ENCODE measurements around the gene HADHB. TPM values are rescaled to one million over a fixed set of nuclear protein-coding genes. Genes with fewer than 3 reads are reported as not detected.
A peak's percentile ranks its signal among the peaks of the same experiment; 100 is the strongest.

The HADHB gene
- total RNA-seq, 2 donors from 2014 or later, result 119 to 130 TPM

DNA sequence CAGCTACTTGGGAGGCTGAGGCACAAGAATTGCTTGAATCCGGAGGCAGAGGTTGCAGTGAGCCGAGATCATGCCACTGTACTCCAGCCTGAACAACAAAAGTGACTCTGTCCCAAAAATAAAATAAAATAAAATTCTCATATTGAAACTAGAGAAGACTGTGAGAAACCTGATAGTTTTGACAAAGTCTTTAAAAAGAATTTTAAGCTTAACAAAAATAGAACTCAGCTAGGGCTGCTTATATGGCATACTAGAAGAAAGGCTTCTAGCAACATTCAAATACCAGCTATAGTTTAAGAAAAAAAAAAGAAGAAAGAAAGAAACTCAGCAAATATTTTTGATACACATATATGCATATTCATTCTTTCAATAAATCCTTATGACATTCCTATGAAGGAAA lies 13.9 kb upstream of the HADHB start:
- Histone ChIP-seq H3K27ac (no peak overlapping the region), H3K4me1 (replicated peaks) (no peaks in the 10 kb centered on the region), H3K9me3 (no peaks in the 10 kb centered on the region), H3K27me3 (replicated peaks; ENCODE audit: insufficient read depth) (no peaks in the 10 kb centered on the region), H3K4me3 (no peak overlapping the region), H3K36me3 (peaks cover 3 to 6% of the 10 kb centered on the region in 2 donors)
- DNase-seq (ENCODE audit: low spot score), result no peak
- TF ChIP-seq, protein P1, sequence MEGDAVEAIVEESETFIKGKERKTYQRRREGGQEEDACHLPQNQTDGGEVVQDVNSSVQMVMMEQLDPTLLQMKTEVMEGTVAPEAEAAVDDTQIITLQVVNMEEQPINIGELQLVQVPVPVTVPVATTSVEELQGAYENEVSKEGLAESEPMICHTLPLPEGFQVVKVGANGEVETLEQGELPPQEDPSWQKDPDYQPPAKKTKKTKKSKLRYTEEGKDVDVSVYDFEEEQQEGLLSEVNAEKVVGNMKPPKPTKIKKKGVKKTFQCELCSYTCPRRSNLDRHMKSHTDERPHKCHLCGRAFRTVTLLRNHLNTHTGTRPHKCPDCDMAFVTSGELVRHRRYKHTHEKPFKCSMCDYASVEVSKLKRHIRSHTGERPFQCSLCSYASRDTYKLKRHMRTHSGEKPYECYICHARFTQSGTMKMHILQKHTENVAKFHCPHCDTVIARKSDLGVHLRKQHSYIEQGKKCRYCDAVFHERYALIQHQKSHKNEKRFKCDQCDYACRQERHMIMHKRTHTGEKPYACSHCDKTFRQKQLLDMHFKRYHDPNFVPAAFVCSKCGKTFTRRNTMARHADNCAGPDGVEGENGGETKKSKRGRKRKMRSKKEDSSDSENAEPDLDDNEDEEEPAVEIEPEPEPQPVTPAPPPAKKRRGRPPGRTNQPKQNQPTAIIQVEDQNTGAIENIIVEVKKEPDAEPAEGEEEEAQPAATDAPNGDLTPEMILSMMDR (IDR thresholded peaks at IDR 0.05), result no peak
- TF ChIP-seq POLR2AphosphoS5 (IDR thresholded peaks at IDR 0.05) (no peak), POLR2A (IDR thresholded peaks at IDR 0.05) (no peak)
- WGBS, result 98% methylated on average over 2 of the region's 2 CpGs
- intact Hi-C loops (cut with DNase I), result no loop called here

DNA sequence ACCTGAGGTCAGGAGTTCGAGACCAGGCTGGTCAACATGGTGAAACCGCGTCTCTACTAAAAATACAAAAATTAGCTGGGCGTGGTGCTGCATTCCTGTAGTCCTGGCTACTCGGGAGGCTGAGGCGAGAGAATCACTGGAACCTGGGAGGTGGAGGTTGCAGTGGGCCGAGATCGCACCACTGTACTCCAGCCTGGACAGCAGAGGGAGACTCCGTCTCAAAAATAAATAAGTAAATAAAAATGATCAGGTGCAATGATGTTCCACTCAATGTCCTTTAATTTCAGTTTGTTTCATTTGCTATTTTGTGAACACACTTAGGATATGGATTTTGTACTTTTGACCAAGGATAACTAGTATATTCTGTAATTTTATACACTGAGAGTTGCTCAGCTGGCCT lies 9.7 kb upstream of the HADHB start:
- intact Hi-C loops (cut with DNase I), result no loop called here
- no peak for DNase-seq (ENCODE audit: low spot score)
- WGBS, result 94% methylated on average over 9 of the region's 9 CpGs
- Histone ChIP-seq H3K4me3 (no peak overlapping the region), H3K4me1 (replicated peaks) (no peaks in the 10 kb centered on the region), H3K9me3 (no peaks in the 10 kb centered on the region), H3K36me3 (peaks cover 0 to 3% of the 10 kb centered on the region in 2 donors), H3K27ac (no peak overlapping the region), H3K27me3 (replicated peaks; ENCODE audit: insufficient read depth) (no peaks in the 10 kb centered on the region)
- TF ChIP-seq, protein P1 (IDR thresholded peaks at IDR 0.05), result peak in 3 of 4 experiments; percentile 14 to 49 (median 37)
- TF ChIP-seq POLR2AphosphoS5 (IDR thresholded peaks at IDR 0.05) (no peak), POLR2A (IDR thresholded peaks at IDR 0.05) (no peak)

DNA sequence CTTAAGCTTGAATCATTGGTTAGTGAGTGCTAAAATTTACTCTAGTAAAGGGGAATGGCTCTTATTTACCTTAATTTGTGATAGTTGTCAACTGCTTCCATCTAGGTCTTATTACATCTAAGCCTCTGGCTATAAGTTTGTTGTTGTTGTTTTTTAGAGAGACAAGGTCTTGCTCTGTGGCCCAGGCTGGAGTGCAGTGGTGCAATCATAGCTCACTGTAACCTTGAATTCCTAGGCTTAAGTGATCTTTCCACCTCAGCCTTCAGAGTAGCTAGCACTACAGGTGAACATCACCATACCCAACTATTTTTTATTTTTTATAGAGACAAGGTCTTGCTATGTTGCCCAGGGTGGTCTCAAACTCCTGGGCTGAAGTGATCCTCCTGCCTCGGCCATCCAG lies 6.9 kb upstream of the HADHB start:
- H3K4me3 ChIP-seq, result no peak overlapping the region
- H3K9me3 ChIP-seq, result no peaks in the 10 kb centered on the region
- peaks cover 0 to 3% of the 10 kb centered on the region in 2 donors for H3K36me3 ChIP-seq
- intact Hi-C loops (cut with DNase I), result no loop called here
- H3K27me3 ChIP-seq (replicated peaks; ENCODE audit: insufficient read depth), result no peaks in the 10 kb centered on the region
- WGBS, result 95% methylated on average over 1 of the region's 1 CpG
- no peak overlapping the region for H3K27ac ChIP-seq
- DNase-seq (ENCODE audit: low spot score), result no peak
- no peak for TF ChIP-seq POLR2A (IDR thresholded peaks at IDR 0.05)
- TF ChIP-seq, protein P1 (IDR thresholded peaks at IDR 0.05), result no peak
- no peak for TF ChIP-seq POLR2AphosphoS5 (IDR thresholded peaks at IDR 0.05)
- H3K4me1 ChIP-seq (replicated peaks), result no peaks in the 10 kb centered on the region

DNA sequence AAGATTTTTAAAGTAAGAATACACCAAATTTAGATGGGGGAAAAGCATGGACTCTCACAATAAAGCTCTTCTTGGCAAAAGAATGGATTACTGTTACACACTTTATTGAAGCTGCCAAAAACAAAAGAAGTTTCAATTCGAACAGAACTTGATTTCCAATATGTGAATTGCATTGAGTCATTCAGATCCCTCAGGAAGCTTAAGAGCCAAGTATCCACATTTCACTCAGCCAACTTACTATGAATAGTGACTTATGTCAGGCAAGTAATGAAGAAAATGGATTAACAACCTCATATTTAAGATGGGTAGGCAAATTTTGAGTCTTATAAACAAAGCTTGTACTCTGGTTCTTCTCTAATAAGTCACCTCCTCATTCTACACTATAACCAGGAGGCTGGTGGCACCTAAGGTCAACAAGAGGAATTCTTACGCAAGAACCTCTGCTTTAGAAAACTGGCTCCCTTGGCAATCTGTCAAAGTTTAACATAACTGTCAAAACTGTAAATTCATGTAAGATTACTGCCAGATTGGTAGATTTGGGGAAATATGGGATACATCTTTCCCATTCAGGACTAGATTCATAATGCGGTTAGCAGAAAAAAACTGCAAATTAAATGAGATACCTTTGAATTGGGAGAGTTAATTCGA lies 6.3 kb upstream of the HADHB start:
- H3K9me3 ChIP-seq, result no peaks in the 10 kb centered on the region
- no peaks in the 10 kb centered on the region for H3K27me3 ChIP-seq (replicated peaks; ENCODE audit: insufficient read depth)
- TF ChIP-seq POLR2AphosphoS5 (IDR thresholded peaks at IDR 0.05) (no peak), POLR2A (IDR thresholded peaks at IDR 0.05) (no peak)
- TF ChIP-seq, protein P1 (IDR thresholded peaks at IDR 0.05), result no peak
- peaks cover 0 to 3% of the 10 kb centered on the region in 2 donors for H3K36me3 ChIP-seq
- no peak overlapping the region for H3K27ac ChIP-seq
- 93% methylated on average over 4 of the region's 4 CpGs for WGBS
- intact Hi-C loops (cut with DNase I), result no loop called here
- H3K4me3 ChIP-seq, result no peak overlapping the region
- no peak for DNase-seq (ENCODE audit: low spot score)
- H3K4me1 ChIP-seq (replicated peaks), result no peaks in the 10 kb centered on the region

DNA sequence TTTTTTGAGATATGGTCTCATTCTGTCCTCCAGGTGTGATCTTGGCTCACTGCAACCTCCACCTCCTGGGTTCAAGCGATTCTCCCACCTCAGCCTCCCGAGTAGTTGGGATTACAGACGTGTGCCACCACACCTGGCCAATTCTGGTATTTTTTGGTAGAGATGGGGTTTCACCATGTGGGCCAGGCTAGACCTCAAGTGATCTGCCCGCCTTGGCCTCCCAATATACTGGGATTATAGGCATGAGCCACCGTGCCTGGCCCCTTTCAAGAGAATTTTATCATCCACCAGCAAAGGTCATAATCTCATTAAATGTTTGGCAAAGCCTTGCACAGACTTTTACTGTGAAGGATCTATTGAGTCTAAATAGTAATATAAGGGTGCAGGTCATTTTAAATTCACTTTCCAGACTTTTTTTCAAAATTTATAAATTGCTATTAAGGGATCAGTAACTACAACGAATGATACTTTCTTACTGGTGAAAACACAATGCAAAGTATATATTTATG lies 2.8 kb upstream of the HADHB start:
- no peaks in the 10 kb centered on the region for H3K9me3 ChIP-seq
- no peak overlapping the region for H3K27ac ChIP-seq
- intact Hi-C loops (cut with DNase I), result loop anchor here (5.0 kb wide), 1 partner anchor 105 kb away; the partner anchor contains the start of genes ADGRF3 and SELENOI
- TF ChIP-seq POLR2A (IDR thresholded peaks at IDR 0.05) (no peak), POLR2AphosphoS5 (IDR thresholded peaks at IDR 0.05) (no peak)
- TF ChIP-seq, protein P1 (IDR thresholded peaks at IDR 0.05), result no peak
- H3K4me1 ChIP-seq (replicated peaks), result no peaks in the 10 kb centered on the region
- WGBS, result 76% methylated on average over 6 of the region's 6 CpGs
- H3K4me3 ChIP-seq, result no peak overlapping the region
- no peaks in the 10 kb centered on the region for H3K36me3 ChIP-seq
- DNase-seq (ENCODE audit: low spot score), result no peak
- no peaks in the 10 kb centered on the region for H3K27me3 ChIP-seq (replicated peaks; ENCODE audit: insufficient read depth)
